Measurements from ENCODE around the gene ZNF511.
A peak's percentile ranks its signal among the peaks of the same experiment; 100 is the strongest.

ZNF511 gene

GRCh38 chr10:133357285-133358161 is 48.8 kb downstream of the ZNF511 start, which contains the start of gene FUOM:
FUOM (minus strand) TSS chr10:133358019; CDS start chr10:133358007, 12 bp downstream.
- peak within 1 kb of the TSS; percentile 85 for H3K9ac ChIP-seq (ENCODE audit: low read depth, low read length)
- WGBS: under 1% methylated on average over 75 of the region's 83 CpGs
- H3K4me3 ChIP-seq (ENCODE audit: low read length): peak within 1 kb of the TSS; percentile 89
- H3K4me1 ChIP-seq (ENCODE audit: insufficient read depth, low read length): 0 out of 2 replicates have a peak, but pooled peaks cover 3% of the 10 kb centered on the region
- no peaks in the 10 kb centered on the region for H3K9me3 ChIP-seq (ENCODE audit: insufficient read depth, low read depth, low read length)
- H3K27me3 ChIP-seq (ENCODE audit: insufficient read depth, low read length): no peaks in the 10 kb centered on the region; the same call in 1 of the 2 replicates
- peak within 1 kb of the TSS; percentile 89; the same call in 1 of the 2 replicates for H3K27ac ChIP-seq (ENCODE audit: low read depth, low read length)
- H3K36me3 ChIP-seq (ENCODE audit: insufficient read depth, low read length): peaks cover 20% of the 10 kb centered on the region

GRCh38 chr10:133358162-133358924 is 49.6 kb downstream of the ZNF511 start:
- 81% methylated on average over 41 of the region's 41 CpGs for WGBS
- Histone ChIP-seq H3K4me3 (ENCODE audit: low read length) (no peak overlapping the region), H3K9me3 (ENCODE audit: insufficient read depth, low read depth, low read length) (no peaks in the 10 kb centered on the region), H3K9ac (ENCODE audit: low read depth, low read length) (no peak overlapping the region), H3K27me3 (ENCODE audit: insufficient read depth, low read length) (no peaks in the 10 kb centered on the region; the same call in 1 of the 2 replicates), H3K27ac (ENCODE audit: low read depth, low read length) (no peak overlapping the region), H3K4me1 (ENCODE audit: insufficient read depth, low read length) (0 out of 2 replicates have a peak, but pooled peaks cover 3% of the 10 kb centered on the region), H3K36me3 (ENCODE audit: insufficient read depth, low read length) (peaks cover 28% of the 10 kb centered on the region)

- H3K27ac ChIP-seq (ENCODE audit: low read depth, low read length): no peak overlapping the region
These were observed 50.2 kb downstream of the ZNF511 start for GRCh38 chr10:133358925-133359310.

GRCh38 chr10:133359554-133359971 is 50.8 kb downstream of the ZNF511 start:
- no peak overlapping the region for H3K27ac ChIP-seq (ENCODE audit: low read depth, low read length)

More at GRCh38 chr10:133358925-133359310, 50.2 kb downstream of the ZNF511 start:
- Histone ChIP-seq H3K36me3 (ENCODE audit: insufficient read depth, low read length) (peaks cover 31% of the 10 kb centered on the region), H3K9me3 (ENCODE audit: insufficient read depth, low read depth, low read length) (no peaks in the 10 kb centered on the region), H3K4me1 (ENCODE audit: insufficient read depth, low read length) (0 out of 2 replicates have a peak, but pooled peaks cover 3% of the 10 kb centered on the region), H3K9ac (ENCODE audit: low read depth, low read length) (no peak overlapping the region), H3K4me3 (ENCODE audit: low read length) (no peak overlapping the region), H3K27me3 (ENCODE audit: insufficient read depth, low read length) (no peaks in the 10 kb centered on the region; the same call in 1 of the 2 replicates)
- 93% methylated on average over 11 of the region's 11 CpGs for WGBS

GRCh38 chr10:133359972-133360610 is 51.4 kb downstream of the ZNF511 start:
- WGBS: 91% methylated on average over 17 of the region's 17 CpGs
- H3K27ac ChIP-seq (ENCODE audit: low read depth, low read length): no peak overlapping the region
- no peaks in the 10 kb centered on the region; the same call in 1 of the 2 replicates for H3K27me3 ChIP-seq (ENCODE audit: insufficient read depth, low read length)
- no peaks in the 10 kb centered on the region for H3K9me3 ChIP-seq (ENCODE audit: insufficient read depth, low read depth, low read length)
- H3K4me3 ChIP-seq (ENCODE audit: low read length): no peak overlapping the region
- H3K9ac ChIP-seq (ENCODE audit: low read depth, low read length): no peak overlapping the region
- 0 out of 2 replicates have a peak, but pooled peaks cover 3% of the 10 kb centered on the region for H3K4me1 ChIP-seq (ENCODE audit: insufficient read depth, low read length)
- H3K36me3 ChIP-seq (ENCODE audit: insufficient read depth, low read length): peaks cover 42% of the 10 kb centered on the region

More at GRCh38 chr10:133359554-133359971, 50.8 kb downstream of the ZNF511 start:
- Histone ChIP-seq H3K4me1 (ENCODE audit: insufficient read depth, low read length) (0 out of 2 replicates have a peak, but pooled peaks cover 3% of the 10 kb centered on the region), H3K36me3 (ENCODE audit: insufficient read depth, low read length) (peaks cover 37% of the 10 kb centered on the region), H3K4me3 (ENCODE audit: low read length) (no peak overlapping the region), H3K9me3 (ENCODE audit: insufficient read depth, low read depth, low read length) (no peaks in the 10 kb centered on the region), H3K9ac (ENCODE audit: low read depth, low read length) (no peak overlapping the region), H3K27me3 (ENCODE audit: insufficient read depth, low read length) (no peaks in the 10 kb centered on the region; the same call in 1 of the 2 replicates)
- WGBS: 76% methylated on average over 6 of the region's 6 CpGs

GRCh38 chr10:133361227-133361626 is 52.5 kb downstream of the ZNF511 start:
- WGBS: 91% methylated on average over 5 of the region's 5 CpGs
- Histone ChIP-seq H3K4me1 (ENCODE audit: insufficient read depth, low read length) (0 out of 2 replicates have a peak, but pooled peaks cover 3% of the 10 kb centered on the region), H3K27ac (ENCODE audit: low read depth, low read length) (no peak overlapping the region), H3K4me3 (ENCODE audit: low read length) (no peak overlapping the region), H3K9ac (ENCODE audit: low read depth, low read length) (no peak overlapping the region), H3K36me3 (ENCODE audit: insufficient read depth, low read length) (peaks cover 46% of the 10 kb centered on the region), H3K27me3 (ENCODE audit: insufficient read depth, low read length) (no peaks in the 10 kb centered on the region; the same call in 1 of the 2 replicates), H3K9me3 (ENCODE audit: insufficient read depth, low read depth, low read length) (no peaks in the 10 kb centered on the region)

GRCh38 chr10:133361773-133362441 is 53.2 kb downstream of the ZNF511 start:
- Histone ChIP-seq H3K4me1 (ENCODE audit: insufficient read depth, low read length) (no peaks in the 10 kb centered on the region), H3K27me3 (ENCODE audit: insufficient read depth, low read length) (no peaks in the 10 kb centered on the region; the same call in 1 of the 2 replicates), H3K27ac (ENCODE audit: low read depth, low read length) (no peak overlapping the region), H3K9me3 (ENCODE audit: insufficient read depth, low read depth, low read length) (no peaks in the 10 kb centered on the region), H3K9ac (ENCODE audit: low read depth, low read length) (no peak overlapping the region), H3K4me3 (ENCODE audit: low read length) (no peak overlapping the region), H3K36me3 (ENCODE audit: insufficient read depth, low read length) (peaks cover 50% of the 10 kb centered on the region)
- WGBS: 87% methylated on average over 18 of the region's 18 CpGs

Data from HUES64 (cell line).